GM18867 (cell line): Measurements from ENCODE around the gene BCL6B.

Experiments
- ATAC-seq: cut with Tn5 transposase; IDR thresholded peaks from one replicate; pipeline ENCODE4 v1.9.1; 2021; ENCODE audit warnings: mild to moderate bottlenecking, moderate library complexity; ENCODE audit not compliant: unreplicated experiment

BCL6B gene

DNA sequence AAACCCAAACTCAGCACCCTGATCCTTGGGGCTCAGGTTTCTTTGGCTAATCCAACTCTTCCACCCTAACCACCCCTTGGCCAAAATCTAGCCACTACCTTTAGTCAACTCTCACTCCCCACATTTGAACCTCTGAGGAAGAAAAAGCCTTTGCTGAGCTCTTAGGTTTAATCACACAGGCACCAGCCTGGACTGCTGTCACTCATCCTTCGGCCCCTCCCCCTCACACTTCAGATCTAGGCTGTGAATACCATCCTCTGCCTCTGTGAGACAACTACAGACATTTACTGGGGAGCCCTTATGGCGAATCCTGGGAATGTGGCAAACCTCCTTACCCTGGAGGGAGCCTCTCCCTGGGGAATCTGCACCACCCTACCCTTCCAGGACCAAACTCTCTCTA is 15.7 kb upstream of the BCL6B start:
- ATAC-seq = no peak

DNA sequence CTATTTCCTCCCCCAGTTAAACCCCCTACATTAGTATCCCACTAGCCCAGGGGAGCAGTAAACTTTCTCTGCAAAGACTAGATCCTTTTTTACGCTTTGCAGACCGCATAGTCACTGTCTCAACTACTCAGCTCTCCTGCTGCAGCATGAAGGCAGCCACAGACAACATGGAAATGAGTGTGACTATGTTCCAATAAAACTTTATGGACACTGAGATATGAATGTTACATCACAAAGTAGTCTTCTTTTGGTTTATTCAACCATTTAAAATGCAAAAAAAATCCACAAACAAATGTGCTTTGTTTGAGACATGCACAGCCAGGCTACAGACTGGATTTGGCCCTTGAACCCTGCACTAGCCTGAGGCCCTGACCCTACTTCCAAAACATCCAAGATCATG is 12.3 kb upstream of the BCL6B start:
- no peak for ATAC-seq

- no peak for ATAC-seq
These were observed 11.4 kb upstream of the BCL6B start for GRCh38 chr17:7011415-7011814.

DNA sequence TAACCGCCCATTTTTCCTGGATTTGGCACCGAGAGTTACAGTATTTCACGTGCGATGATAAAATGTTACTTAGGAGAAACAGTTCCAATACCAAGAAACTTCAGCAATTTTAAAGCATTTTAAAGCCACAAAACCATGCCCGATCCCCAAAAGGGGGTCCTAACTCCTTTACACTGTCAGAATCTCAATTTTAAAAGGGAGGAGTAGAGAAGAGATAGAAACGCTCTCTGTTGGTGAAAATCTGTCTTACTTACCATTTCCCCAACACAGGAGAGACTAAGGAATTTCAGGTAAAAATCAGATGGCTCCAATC is 11.0 kb upstream of the BCL6B start:
- ATAC-seq = no peak

GRCh38 chr17:7014261-7014994 is 8.4 kb upstream of the BCL6B start:
- peak; percentile 83 for ATAC-seq

GRCh38 chr17:7014995-7015958 is 7.6 kb upstream of the BCL6B start:
- ATAC-seq = peak; percentile 8

- no peak for ATAC-seq
These were observed 6.4 kb upstream of the BCL6B start for GRCh38 chr17:7016418-7016817.

GRCh38 chr17:7016886-7017826 is 5.7 kb upstream of the BCL6B start:
- ATAC-seq = no peak

- no peak for ATAC-seq
These were observed 5.0 kb upstream of the BCL6B start for GRCh38 chr17:7017827-7018200.

DNA sequence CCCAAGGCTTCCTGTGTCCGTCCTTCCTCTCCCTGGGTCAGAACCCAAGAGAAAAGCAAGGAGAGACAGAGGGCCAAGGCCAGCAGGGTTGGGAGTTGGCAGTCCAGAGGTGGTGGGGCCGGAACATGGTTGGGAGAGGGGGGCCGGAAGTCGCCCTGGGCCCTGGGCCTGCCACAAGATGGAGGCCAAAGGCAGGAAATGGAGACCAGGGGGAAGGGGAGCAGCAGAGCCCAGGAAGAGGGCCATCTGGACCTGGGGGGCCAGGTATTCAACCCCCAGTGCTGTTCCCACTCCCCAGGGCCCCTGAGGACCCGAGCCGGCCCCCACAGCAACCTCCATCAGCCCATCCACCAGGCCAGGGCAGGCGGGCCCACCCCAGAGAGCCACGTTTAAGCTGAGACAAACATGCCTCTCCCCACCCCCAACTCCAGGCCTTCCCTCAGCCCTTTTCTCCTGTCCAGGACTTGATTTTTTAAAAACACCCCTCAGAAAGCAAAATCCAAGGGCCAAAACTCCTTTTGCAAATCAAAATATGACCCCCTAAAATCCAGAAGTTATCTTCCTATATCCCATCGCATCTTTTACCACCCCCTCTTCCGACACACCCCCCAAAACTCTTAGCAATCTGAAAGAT is 4.4 kb upstream of the BCL6B start:
- ATAC-seq = no peak

- no peak for ATAC-seq
These were observed 3.5 kb upstream of the BCL6B start for GRCh38 chr17:7019367-7019766.

DNA sequence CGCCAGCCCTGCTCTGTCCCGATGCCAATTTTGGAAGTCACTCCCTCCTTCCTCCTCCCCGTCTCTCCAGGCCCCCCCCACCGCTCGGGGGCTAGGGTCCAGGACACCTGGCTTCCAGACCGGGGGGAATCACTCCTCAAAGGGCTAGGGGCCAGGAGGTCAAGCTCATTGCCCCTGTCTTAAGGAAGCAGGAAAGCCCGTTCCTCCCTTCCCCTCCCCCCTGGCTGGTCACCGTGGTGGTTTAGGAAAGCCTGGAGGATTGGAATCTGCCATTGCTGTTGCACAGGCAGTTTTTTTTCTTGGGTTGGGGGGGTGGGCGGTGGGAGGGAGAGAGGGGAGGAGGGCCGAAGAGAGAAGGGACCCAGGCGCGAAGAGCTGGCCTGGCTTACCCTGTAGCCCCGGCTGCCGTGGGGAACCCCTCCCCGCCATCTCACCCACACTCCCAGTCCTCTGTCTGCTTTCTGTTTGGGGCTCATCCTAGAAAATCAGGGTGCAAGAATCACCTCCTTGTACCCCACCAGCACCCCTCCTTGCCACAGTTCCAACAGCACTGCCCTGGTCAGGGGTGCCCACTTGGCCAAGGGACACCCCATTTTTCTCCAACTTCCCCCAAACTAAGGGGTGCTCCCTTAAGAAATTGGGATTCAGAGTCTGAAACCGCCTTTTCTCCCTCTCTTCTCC is 2.9 kb upstream of the BCL6B start:
- ATAC-seq = no peak

- ATAC-seq = no peak
These were observed 1.8 kb upstream of the BCL6B start for GRCh38 chr17:7020894-7021664.

DNA sequence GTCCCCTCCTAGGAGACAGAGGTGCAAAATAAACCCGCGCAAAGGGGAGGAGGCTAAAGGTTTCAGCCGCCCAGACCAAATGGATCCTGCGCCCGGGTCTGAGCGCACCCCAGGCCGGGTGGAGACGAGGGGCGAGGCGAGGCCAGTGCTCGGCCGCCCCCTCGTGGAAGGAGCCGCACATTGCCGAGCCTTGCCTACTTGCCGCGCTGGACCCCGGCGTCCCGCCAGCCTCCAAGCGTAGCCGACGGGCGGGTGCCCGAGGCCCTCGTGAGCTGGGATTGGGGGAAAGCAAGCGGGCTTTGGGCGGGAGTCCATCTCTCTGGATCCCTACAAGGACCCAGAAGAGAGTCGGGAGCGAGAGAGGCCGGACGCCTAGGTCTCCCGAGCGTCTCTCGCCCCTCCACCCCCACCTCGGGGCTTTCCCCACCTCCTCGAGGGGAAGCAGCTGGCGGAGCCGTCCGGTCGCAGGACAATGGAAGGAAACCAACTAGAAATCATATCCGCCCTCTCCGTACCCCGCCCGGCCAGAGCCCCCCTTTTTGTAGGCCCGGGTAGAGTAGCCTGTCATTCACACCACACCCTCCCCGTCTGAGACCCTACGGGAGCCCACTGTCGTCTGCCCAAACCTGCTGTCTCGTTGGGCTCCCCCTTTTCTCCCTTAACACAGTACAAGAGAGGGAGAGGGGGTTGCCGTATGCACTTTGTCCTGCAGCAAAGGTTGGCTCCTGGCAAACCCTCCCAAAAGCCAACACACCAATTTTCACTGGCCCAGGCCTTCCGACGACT is 664 bp upstream of the BCL6B start:
- peak; percentile 75 for ATAC-seq

- ATAC-seq = no peak
These were observed 939 bp downstream of the BCL6B start for GRCh38 chr17:7023576-7024401.

GRCh38 chr17:7024402-7024785 is 1.5 kb downstream of the BCL6B start:
- ATAC-seq = no peak

- ATAC-seq = no peak
These were observed 2.4 kb downstream of the BCL6B start for GRCh38 chr17:7025245-7025644.
